Measurements from ENCODE around the gene NEK9.
A peak's percentile ranks its signal among the peaks of the same experiment; 100 is the strongest.

Gene NEK9

DNA sequence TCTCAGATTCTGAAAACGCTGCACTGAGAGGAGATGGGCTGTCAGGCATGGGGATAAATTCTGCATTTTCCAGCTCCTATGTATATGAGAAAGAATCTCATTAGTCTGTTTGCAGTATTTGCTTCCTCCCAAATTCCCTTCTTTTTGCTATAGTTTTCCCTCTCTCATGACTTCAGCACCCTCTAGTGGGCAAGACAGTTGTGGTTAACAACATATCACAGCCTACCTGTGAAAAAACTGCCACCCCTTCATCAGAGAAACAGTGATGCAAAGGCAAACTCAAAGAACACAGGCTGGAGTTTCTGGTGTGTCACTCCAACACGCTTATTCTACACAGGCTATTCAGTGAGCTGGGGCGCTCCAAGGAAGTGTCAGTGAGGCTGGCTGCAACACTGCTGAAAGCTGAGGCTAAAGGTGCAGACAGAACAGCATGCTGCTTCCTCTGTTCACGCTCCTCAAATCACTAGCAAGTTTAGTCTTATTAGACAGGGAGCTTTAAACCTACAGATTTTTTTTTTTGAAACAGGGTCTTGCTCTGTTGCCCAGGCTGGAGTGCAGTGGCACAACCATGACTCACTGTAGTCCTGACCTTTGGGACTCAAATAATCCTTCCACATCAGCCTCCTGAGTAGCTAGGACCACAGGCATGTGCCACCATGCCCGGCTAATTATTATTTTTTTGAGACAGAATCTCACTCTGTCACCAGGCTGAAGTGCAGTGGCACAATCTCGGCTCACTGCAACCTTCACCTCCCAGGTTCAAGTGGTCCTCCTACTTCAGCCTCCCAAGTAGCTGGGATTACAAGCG lies 38.1 kb downstream of the NEK9 start:
- TF ChIP-seq, protein P1, sequence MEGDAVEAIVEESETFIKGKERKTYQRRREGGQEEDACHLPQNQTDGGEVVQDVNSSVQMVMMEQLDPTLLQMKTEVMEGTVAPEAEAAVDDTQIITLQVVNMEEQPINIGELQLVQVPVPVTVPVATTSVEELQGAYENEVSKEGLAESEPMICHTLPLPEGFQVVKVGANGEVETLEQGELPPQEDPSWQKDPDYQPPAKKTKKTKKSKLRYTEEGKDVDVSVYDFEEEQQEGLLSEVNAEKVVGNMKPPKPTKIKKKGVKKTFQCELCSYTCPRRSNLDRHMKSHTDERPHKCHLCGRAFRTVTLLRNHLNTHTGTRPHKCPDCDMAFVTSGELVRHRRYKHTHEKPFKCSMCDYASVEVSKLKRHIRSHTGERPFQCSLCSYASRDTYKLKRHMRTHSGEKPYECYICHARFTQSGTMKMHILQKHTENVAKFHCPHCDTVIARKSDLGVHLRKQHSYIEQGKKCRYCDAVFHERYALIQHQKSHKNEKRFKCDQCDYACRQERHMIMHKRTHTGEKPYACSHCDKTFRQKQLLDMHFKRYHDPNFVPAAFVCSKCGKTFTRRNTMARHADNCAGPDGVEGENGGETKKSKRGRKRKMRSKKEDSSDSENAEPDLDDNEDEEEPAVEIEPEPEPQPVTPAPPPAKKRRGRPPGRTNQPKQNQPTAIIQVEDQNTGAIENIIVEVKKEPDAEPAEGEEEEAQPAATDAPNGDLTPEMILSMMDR (IDR thresholded peaks at IDR 0.05; ENCODE audit: insufficient read depth, low read depth, low read length, missing control alignments), result peak; percentile 86
- no peak overlapping the region for H3K4me3 ChIP-seq (ENCODE audit: low read length)
- peak; percentile 71 for DNase-seq (ENCODE audit: low read depth)

DNA sequence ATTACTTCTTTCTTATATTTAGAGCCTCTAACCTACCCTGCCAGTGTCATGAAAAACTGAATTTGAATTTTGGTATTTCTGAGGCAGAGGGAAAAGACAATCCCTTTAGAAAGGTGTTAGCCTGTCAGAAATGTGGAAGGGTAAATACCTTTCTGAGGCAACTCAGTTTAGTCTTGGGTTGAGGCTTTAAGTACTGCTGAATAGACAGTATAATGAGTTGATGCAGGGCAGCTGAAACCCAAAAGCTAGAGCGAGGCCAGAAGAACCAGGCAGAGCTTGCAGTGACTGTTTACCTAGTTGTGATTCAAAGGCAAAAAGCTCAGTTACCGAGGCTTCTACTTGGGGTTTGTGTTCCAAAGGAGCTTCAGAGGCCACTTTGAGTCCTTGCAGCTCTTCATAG lies 38.7 kb downstream of the NEK9 start:
- TF ChIP-seq, protein P1 (IDR thresholded peaks at IDR 0.05; ENCODE audit: insufficient read depth, low read depth, low read length, missing control alignments), result no peak
- no peak overlapping the region for H3K4me3 ChIP-seq (ENCODE audit: low read length)
- no peak for DNase-seq (ENCODE audit: low read depth)

DNA sequence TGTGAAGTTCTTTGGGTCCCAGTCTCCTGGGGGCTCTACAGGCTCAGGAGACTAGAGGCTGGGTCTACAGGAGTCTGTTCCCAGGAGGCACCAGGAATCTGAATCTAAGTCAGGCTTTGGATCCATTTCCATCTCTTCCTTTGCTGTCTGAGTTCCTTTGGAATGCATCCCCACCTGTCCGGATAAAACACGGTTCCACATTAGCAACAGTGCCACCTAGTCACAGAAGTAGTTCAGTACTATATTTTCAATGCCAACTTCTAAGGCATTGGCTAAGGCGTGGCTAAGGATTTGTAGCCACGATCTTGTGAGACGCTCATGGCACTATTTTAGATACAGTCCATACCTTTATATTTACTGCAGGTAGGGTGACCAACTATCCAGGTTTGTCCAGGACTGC lies 42.3 kb downstream of the NEK9 start:
- H3K4me3 ChIP-seq (ENCODE audit: low read length), result no peak overlapping the region
- DNase-seq (ENCODE audit: low read depth), result peak; percentile 60
- TF ChIP-seq, protein P1 (IDR thresholded peaks at IDR 0.05; ENCODE audit: insufficient read depth, low read depth, low read length, missing control alignments), result peak; percentile 60

DNA sequence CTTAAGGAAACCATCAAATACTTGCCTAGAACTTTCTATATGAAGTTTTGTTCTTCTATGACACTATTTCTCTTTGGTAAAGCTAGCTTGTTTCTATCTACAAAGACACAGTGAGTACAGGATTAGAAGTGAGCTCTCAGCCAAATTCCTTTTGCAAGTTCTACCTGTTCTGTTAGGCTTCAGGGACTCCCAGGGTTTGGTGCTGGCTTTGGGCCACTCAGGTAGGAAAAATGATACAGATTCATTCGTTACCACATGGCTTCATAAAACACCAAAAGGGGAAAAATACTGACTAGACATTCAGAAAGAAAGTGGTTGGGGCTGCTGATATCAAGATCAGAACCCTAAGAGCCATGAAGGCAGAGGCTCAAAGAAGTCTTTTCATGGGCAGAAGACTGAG lies 43.6 kb downstream of the NEK9 start:
- no peak for DNase-seq (ENCODE audit: low read depth)
- no peak overlapping the region for H3K4me3 ChIP-seq (ENCODE audit: low read length)
- TF ChIP-seq, protein P1 (IDR thresholded peaks at IDR 0.05; ENCODE audit: insufficient read depth, low read depth, low read length, missing control alignments), result no peak

DNA sequence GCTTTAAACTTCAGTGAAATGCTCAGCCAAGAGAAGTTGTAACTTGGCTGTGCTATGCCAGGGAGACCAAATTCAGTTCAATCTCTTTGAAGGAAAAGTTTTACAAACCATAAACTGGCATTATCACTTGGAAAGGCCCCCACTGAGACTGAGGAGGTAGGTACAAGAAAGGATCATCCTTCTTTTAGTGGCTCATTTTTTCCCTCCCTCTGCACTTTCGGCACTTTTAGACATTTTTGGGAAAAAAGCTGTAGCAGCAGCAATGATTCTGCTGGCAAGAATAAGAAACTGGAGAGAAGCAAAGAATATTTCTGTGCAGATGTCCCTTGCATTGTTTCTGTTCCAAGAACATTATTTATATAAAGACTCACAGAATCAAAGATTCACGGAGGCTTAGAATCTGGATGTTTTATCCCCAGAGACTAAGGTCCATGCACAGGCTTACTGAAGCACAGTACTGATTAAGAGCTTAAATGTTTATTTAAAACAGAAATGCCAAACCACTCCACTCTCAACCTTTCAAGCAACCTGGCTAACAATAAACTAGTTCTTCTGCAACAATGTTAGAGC lies 45.1 kb downstream of the NEK9 start:
- TF ChIP-seq, protein P1 (IDR thresholded peaks at IDR 0.05; ENCODE audit: insufficient read depth, low read depth, low read length, missing control alignments), result no peak
- no peak overlapping the region for H3K4me3 ChIP-seq (ENCODE audit: low read length)
- no peak for DNase-seq (ENCODE audit: low read depth)

DNA sequence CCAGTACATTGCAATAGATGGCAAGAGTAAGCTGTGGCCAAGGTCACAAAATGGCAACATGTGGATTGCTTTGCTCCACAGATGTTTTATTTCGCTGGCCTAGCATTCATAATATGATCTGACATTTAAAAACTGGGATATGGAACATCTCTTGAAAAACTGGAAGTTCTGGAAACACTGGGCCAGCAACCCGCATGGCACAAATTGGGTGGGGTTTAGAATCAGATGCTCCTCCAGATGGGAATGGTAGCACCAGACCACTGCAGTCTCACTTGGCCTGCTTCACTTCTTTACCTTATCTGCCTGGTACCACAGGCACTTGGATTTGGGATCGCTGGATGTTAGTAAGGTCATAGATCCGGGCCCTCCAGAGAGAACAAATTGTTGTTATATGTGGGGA lies 47.3 kb downstream of the NEK9 start:
- TF ChIP-seq, protein P1 (IDR thresholded peaks at IDR 0.05; ENCODE audit: insufficient read depth, low read depth, low read length, missing control alignments), result no peak
- H3K4me3 ChIP-seq (ENCODE audit: low read length), result no peak overlapping the region
- peak; percentile 36 for DNase-seq (ENCODE audit: low read depth)

All from epithelial cell of esophagus (primary cell).